A673 (cell line): ENCODE data around the gene CYP2W1. TPM values are rescaled to one million over a fixed set of nuclear protein-coding genes. Genes with fewer than 3 reads are reported as not detected.

Experiments used
- BruUV-seq: library from RNA; stranded (reverse); fragments of 400-500 nt; replicated peaks from 2 replicates; lab custom pipeline; 2021; lab: Mats Ljungman, UMichigan
- CTCF ChIA-PET: fragments of 300-600 bp; sonication (Branson Sonifier 250); formaldehyde crosslinking; loops from one replicate; lab custom pipeline; 2022; ENCODE audit warnings: antibody characterized with exemption; lab: Charles Lee
- POLR2A ChIA-PET: fragments of 300-600 bp; sonication (Branson Sonifier 250); formaldehyde crosslinking; loops from one replicate; lab custom pipeline; 2022; ENCODE audit warnings: antibody characterized with exemption; ENCODE audit not compliant: low non-redundant PET; lab: Charles Lee
- DNase-seq: peaks from one replicate; pipeline ENCODE4 v3.0.0-alpha.2; 2015; ENCODE audit warnings: low spot score
- H3K27ac ChIP-seq: fragments of 200-600 bp; sonication (generic); 2 replicates; pipeline ENCODE4 v1.5.1; 2016; ENCODE audit warnings: mixed run types, low read depth, mild to moderate bottlenecking, mixed read lengths, antibody characterized with exemption, low read length; ENCODE audit not compliant: poor library complexity, severe bottlenecking
- H3K27me3 ChIP-seq: fragments of 200-600 bp; sonication (generic); replicated peaks from 2 replicates; pipeline ENCODE4 v1.6.1; 2017; ENCODE audit warnings: mixed run types, low read depth, mild to moderate bottlenecking, mixed read lengths, antibody characterized with exemption, low read length; ENCODE audit not compliant: insufficient read depth, poor library complexity
- H3K36me3 ChIP-seq: fragments of 200-600 bp; sonication (generic); 2 replicates; pipeline ENCODE4 v1.6.1; 2016; ENCODE audit warnings: mixed run types, mild to moderate bottlenecking, mixed read lengths, antibody characterized with exemption, low read length; ENCODE audit not compliant: insufficient read depth, poor library complexity, severe bottlenecking
- H3K4me1 ChIP-seq: fragments of 200-600 bp; sonication (generic); 2 replicates; pipeline ENCODE4 v1.6.1; 2017; ENCODE audit warnings: mixed run types, mild to moderate bottlenecking, mixed read lengths, antibody characterized with exemption, low read length; ENCODE audit not compliant: insufficient read depth, poor library complexity, severe bottlenecking
- H3K4me3 ChIP-seq: fragments of 200-600 bp; sonication (generic); 2 replicates; pipeline ENCODE4 v1.5.1; 2016; ENCODE audit warnings: low read depth, mixed run types, mild to moderate bottlenecking, mixed read lengths, low read length; ENCODE audit not compliant: poor library complexity, severe bottlenecking
- H3K9me3 ChIP-seq: fragments of 200-600 bp; sonication (generic); 2 replicates; pipeline ENCODE4 v1.6.1; 2016; ENCODE audit warnings: mixed run types, low read depth, mild to moderate bottlenecking, mixed read lengths, antibody characterized with exemption, low read length; ENCODE audit not compliant: poor library complexity, severe bottlenecking
- CTCF ChIP-seq: fragments of 300-800, 200-600 bp; sonication (generic); conservative IDR thresholded peaks from 2 replicates; pipeline ENCODE4 v1.5.1; 2017; ENCODE audit warnings: low read depth, mild to moderate bottlenecking, antibody characterized with exemption, low read length, moderate library complexity, mixed read lengths
- EZH2 ChIP-seq: fragments of 200-600 bp; sonication (generic); IDR thresholded peaks from 2 replicates; pipeline ENCODE4 v1.6.1; 2017; ENCODE audit warnings: borderline replicate concordance, low read depth, mild to moderate bottlenecking, mixed read lengths, antibody characterized with exemption, low read length; ENCODE audit not compliant: poor library complexity, severe bottlenecking
- intact Hi-C: fragments of 100-400 bp; cut with micrococcal nuclease; formaldehyde crosslinking; loops from one replicate; pipeline ENCODE4 v1.10.0; 2022; ENCODE audit not compliant: unreplicated experiment
- total RNA-seq: library from RNA; stranded (reverse); gene quantifications from 2 replicates; pipeline ENCODE4 v1.2.3, GENCODE V29; 2021

The CYP2W1 gene
- total RNA-seq, 1 experiment from 2014 or later: not detected

- POLR2A ChIA-PET: no interaction called here
- TF ChIP-seq EZH2 (no peak), CTCF (no peak)
- Histone ChIP-seq H3K36me3 (peaks cover 7% of the 10 kb centered on the region), H3K27me3 (no peaks in the 10 kb centered on the region), H3K4me3 (no peak overlapping the region), H3K4me1 (no peaks in the 10 kb centered on the region), H3K27ac (peak overlapping the region; percentile 42), H3K9me3 (no peaks in the 10 kb centered on the region)
- DNase-seq: no peak
- CTCF ChIA-PET: no interaction called here
- intact Hi-C loops: no loop called here
- BruUV-seq: no TSS peak
These were observed 28.5 kb downstream of the CYP2W1 start for GRCh38 chr7:1011297-1012003.

- Histone ChIP-seq H3K36me3 (peaks cover 4% of the 10 kb centered on the region), H3K4me1 (no peaks in the 10 kb centered on the region), H3K27ac (peak overlapping the region; percentile 42), H3K4me3 (no peak overlapping the region), H3K9me3 (no peaks in the 10 kb centered on the region), H3K27me3 (no peaks in the 10 kb centered on the region)
- BruUV-seq: no TSS peak
- ChIA-PET CTCF (no interaction called here), POLR2A (no interaction called here)
- intact Hi-C loops: no loop called here
- no peak for TF ChIP-seq CTCF
- DNase-seq: no peak
These were observed 29.2 kb downstream of the CYP2W1 start for GRCh38 chr7:1012004-1012715.

- DNase-seq: no peak
- peaks cover 4% of the 10 kb centered on the region for H3K36me3 ChIP-seq
- no peaks in the 10 kb centered on the region for H3K27me3 ChIP-seq
- TF ChIP-seq EZH2 (no peak), CTCF (no peak)
- H3K4me1 ChIP-seq: no peaks in the 10 kb centered on the region
- BruUV-seq: no TSS peak
- no peak overlapping the region for H3K27ac ChIP-seq
- intact Hi-C loops: no loop called here
- POLR2A ChIA-PET: no interaction called here
- no peaks in the 10 kb centered on the region for H3K9me3 ChIP-seq
- no peak overlapping the region for H3K4me3 ChIP-seq
- CTCF ChIA-PET: no interaction called here
These were observed 29.7 kb downstream of the CYP2W1 start for GRCh38 chr7:1012716-1013095.
